Retina (tissue), 1 donor: ENCODE data around the gene PGC.

ENCODE experiments used
- DNase-seq: peaks from one replicate; pipeline ENCODE4 v3.0.0-alpha.2; 2016

The PGC gene

DNA sequence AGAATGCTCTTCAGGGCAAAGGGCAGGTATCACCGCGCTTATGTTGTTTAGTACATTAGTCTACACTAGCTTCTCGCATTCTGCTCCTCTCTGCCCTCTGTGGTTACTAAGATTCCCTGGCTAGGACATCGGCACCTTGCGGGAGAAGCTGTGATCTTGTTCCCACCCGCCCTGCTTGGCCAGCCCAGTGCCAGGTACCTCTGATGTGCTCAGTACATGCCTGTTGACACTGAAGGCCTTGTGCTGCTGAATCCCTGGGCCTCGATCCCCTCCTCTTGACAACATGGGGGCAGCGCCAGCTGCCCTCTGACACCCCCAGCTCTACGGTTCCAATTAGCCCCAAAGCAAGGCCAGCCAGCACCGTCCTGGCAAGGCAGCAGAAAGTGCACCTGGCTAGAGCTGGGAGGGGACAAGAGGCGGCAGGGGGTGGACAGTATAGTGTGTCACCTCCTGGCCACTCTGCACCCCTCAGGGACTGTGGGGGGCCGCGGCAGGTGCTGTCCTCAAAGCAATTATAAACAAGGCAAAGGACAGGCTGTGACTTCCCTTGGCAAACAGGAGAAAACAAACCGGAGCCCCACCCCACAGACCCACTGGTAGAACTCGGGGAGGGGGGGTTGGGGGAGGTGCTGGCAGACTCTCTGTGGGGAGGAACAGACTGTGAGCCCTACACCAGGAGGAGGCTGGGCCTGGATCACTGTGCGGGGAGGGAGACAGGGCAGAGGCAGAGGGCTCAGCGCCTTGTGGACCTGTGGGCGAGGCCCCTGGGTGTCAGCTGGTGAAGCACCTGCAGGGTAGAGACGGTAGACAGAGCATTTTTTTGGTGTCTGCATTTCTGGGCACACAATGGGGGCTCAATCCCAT is 18.9 kb downstream of the PGC start:
- DNase-seq, result no peak

DNA sequence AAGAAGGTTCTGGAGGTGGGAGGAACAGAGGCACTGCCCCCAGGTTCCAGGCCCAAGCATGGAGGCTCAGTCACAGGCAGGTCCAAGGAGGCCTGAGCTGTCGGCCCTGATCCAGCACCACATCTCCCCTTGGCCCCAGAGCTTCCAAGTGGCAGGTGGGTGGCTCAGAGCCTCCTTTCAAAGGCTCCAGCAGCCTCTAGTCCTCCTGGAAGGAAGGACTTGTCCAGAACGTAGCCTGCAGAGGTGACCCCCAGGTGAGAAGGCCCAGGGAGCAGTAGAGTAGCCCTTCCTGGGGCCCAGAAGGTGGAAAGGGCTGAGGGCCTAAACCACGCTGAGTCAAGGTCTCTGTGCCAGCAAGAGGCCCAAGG is 19.5 kb downstream of the PGC start:
- no peak for DNase-seq

GRCh38 chr6:41726876-41727275 is 20.3 kb downstream of the PGC start:
- no peak for DNase-seq

DNA sequence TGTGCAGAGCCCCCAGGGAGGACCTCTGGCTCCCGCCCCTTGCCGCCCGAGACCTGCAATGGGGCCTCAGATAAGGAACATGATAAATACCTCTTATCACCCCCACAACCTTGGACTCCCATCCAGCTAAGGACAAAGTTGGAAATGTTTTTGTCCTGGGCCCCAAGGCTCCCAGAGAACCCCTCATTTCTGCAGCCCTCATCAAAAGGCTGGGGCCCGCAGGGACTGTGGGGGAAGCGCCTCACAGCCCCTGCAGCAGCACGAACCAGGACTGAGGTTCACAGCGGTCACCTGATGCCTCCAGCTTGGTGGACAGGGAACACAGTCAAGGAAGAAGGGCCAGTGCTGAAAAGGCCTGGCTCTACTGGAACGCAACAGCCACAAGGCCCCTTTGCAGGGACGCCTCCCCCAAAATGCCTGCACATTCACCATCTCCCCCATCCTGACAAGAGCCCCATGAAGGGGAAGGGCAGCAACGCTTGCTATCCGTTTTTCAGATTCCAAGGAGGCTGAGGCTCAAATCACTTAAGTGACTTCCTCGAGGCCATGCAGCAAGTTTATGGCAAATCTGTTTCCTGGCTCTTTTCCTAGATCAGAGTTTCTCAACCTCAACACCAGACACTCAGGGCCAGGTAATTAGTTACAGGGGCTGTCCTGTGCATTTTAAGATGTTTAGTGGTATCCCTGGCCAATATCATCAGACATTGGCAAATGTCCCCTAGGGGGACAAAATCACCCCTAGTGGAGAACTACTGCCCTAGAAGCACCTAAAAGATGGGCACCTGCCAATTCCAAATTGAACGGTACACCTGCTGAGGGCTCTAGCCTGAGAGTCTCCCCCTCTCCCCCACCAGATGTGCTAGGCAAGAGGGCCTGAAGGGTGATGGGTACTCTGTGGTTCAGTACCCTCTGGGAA is 22.4 kb downstream of the PGC start:
- no peak for DNase-seq

- DNase-seq, result no peak
Observed at GRCh38 chr6:41724228-41724580, 23.0 kb downstream of the PGC start.

GRCh38 chr6:41723530-41724227 is 23.5 kb downstream of the PGC start:
- DNase-seq, result no peak

GRCh38 chr6:41722969-41723529 is 24.1 kb downstream of the PGC start:
- no peak for DNase-seq

DNA sequence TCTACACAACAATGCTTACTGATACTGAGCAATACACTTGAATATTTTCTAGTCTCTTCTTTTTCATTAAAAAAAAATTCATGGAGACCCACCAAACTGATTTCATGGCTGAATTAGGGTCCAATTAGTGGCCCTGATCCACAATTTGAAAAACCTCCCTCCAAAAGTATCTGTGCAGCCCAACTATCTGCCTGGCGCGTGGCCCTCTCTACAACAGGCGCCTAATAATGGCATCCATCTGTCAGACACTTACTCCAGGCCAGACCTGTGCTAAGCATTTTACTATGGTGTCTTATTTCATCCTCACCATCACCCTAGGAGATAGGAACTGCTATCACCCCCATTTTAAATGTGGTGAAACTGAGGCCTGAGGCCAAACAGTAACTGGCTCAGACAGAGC is 25.8 kb downstream of the PGC start:
- DNase-seq, result no peak

GRCh38 chr6:41720783-41721182 is 26.4 kb downstream of the PGC start:
- no peak for DNase-seq

- DNase-seq, result no peak
Observed at GRCh38 chr6:41720262-41720620, 27.0 kb downstream of the PGC start.

DNA sequence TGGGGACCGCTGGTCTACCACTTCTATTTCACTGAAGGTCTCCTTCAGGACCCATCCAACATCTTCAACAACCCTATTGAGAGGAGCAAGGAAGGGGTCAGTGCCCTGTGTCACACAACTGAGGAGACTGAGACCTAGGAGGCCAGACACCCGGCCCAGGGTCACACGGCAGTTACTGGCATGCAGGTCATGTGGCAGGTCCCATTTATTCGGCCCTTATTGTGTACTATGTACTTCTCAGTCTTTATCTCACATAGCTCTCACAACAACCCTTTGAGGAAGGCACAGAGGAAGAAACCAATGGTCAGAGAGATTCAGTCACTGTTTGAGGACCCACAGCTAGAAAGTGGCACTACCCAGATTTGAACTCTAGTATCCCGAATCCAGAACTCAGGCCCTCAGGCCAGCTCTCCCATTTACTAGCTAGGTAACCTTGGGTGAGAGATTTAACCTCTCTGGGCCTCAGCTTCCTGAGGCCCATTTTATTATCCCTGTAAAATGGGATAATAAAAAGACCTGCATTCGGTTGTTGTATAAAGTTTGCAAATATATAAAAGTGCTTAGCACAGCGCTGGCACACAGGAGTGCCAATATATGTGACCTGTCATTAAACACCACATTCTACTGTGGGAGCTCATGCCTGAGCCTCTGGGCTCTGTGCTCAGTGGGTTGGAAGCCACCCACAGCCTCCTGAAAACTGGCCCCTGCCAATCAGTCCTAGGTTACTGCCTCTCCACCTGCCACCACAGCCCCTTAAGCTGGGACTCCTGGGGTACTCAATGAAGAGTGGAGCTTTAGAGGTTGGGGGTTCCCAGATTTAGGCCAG is 27.5 kb downstream of the PGC start:
- DNase-seq, result no peak

- no peak for DNase-seq
Observed at GRCh38 chr6:41718828-41719227, 28.4 kb downstream of the PGC start.

GRCh38 chr6:41717392-41717736 is 29.8 kb downstream of the PGC start:
- DNase-seq, result no peak

GRCh38 chr6:41716516-41717391 is 30.4 kb downstream of the PGC start:
- DNase-seq, result no peak

GRCh38 chr6:41715795-41716515 is 31.2 kb downstream of the PGC start:
- no peak for DNase-seq

DNA sequence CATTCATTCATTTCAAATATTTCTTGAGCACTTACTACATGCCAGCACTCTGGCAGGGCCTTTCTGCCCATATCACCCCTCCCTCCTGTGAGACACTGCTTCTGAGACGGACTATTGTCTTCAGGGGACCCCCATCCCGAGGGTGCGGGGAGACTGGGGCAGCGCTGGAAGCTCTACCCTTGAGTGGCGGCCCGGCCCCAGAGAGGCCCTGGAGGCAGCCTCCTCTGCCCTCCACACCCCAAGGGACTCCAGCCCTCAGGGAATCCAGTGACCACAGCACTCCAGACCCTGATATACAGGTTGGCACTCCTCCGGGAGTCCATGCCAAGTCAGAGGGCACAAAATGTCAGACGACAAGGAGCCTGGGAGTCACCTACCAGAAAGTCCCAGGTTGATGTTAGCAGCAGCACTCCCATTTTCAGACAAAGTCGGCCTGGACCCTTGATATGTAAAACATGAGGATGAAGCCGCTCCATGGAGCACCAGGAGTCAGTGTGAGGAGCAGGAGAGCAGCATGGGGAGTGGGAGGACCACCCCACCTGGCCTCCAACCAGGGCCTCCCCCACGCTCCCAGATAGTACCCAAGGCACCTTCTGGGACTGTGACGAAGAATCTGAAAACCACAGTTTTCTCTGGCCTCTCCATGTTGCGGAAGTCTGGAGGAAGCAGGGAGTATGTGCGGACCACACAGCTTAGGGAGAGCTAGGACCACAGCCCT is 32.5 kb downstream of the PGC start:
- DNase-seq, result no peak

GRCh38 chr6:41713650-41714291 is 33.4 kb downstream of the PGC start:
- DNase-seq, result no peak

DNA sequence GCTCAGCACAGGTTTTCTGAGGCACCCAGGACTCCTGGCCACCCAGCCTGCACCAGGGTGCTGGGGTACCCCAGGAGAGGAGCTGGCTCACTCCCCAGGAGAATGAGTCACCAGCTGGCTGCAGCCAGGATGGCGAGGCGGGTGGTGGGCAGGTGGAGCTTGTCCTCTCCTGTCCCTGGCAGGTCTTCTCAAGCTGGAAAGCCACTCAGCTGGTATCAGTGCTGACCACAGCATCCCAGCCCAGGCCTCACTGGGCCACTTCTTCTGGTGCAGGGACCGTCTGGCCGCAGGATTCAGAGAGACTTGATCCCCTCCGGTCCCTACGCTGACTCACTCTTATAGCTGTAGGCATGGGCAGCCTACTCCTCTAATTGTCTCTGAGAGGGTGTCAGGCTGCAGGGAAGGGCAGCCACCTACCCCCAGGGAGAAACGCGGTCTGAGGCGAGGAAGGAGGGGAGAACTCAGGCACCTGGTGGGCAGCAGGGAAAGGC is 34.0 kb downstream of the PGC start:
- no peak for DNase-seq

GRCh38 chr6:41712651-41713103 is 34.5 kb downstream of the PGC start:
- DNase-seq, result no peak
